Epithelial cell of proximal tubule (primary cell): ENCODE data around the gene EIF2B5. TPM values are rescaled to one million over a fixed set of nuclear protein-coding genes. Genes with fewer than 3 reads are reported as not detected.

ENCODE experiments used
- DNase-seq: peaks from one replicate; pipeline ENCODE4 v3.0.0-alpha.2; 2011; ENCODE audit warnings: low read depth
- H3K4me3 ChIP-seq: 2 replicates; pipeline ENCODE4 v1.5.1; 2011; ENCODE audit warnings: low read depth, mild to moderate bottlenecking, low read length
- CTCF ChIP-seq: conservative IDR thresholded peaks from 2 replicates; pipeline ENCODE4 v1.5.1; 2012; ENCODE audit warnings: low read depth, mild to moderate bottlenecking, low read length
- total RNA-seq: library from RNA; depleted of rRNA; stranded (reverse); fragments of >200 nt; gene quantifications from 2 replicates; pipeline ENCODE4 v1.2.3, GENCODE V29; 2015

Gene EIF2B5
- total RNA-seq, 1 donor from 2014 or later = 26.3 TPM

GRCh38 chr3:184176377-184177330, 41.5 kb downstream of the EIF2B5 start:
- DNase-seq = peak; percentile 76
- TF ChIP-seq CTCF = no peak
- peak overlapping the region; percentile 91 for H3K4me3 ChIP-seq

GRCh38 chr3:184177331-184177731, 42.2 kb downstream of the EIF2B5 start:
- no peak for TF ChIP-seq CTCF
- H3K4me3 ChIP-seq = peak overlapping the region; percentile 91
- DNase-seq = no peak

GRCh38 chr3:184177767-184178306, 42.7 kb downstream of the EIF2B5 start:
- DNase-seq = no peak
- H3K4me3 ChIP-seq = peak overlapping the region; percentile 91
- no peak for TF ChIP-seq CTCF

- H3K4me3 ChIP-seq = no peak overlapping the region
- DNase-seq = no peak
- no peak for TF ChIP-seq CTCF
These were observed 43.5 kb downstream of the EIF2B5 start for GRCh38 chr3:184178521-184179138.

GRCh38 chr3:184180165-184180564, 45.0 kb downstream of the EIF2B5 start:
- no peak overlapping the region for H3K4me3 ChIP-seq
- no peak for TF ChIP-seq CTCF
- no peak for DNase-seq

GRCh38 chr3:184181596-184181995, 46.4 kb downstream of the EIF2B5 start:
- TF ChIP-seq CTCF = no peak
- DNase-seq = no peak
- no peak overlapping the region for H3K4me3 ChIP-seq
